Hepatocyte (in vitro differentiated cells): ENCODE measurements around the gene FRMPD4. TPM values are rescaled to one million over a fixed set of nuclear protein-coding genes. Genes with fewer than 3 reads are reported as not detected.

Experiments
- DNase-seq: peaks from one replicate; pipeline ENCODE4 v3.0.0-alpha.2; 2016; ENCODE audit warnings: low spot score
- H2AFZ ChIP-seq: fragments of 200-600 bp; sonication (generic); 2 replicates; pipeline ENCODE4 v1.6.0; 2016; ENCODE audit warnings: antibody characterized with exemption, mild to moderate bottlenecking
- H3K27ac ChIP-seq: fragments of 200-600 bp; sonication (generic); 2 replicates; pipeline ENCODE4 v1.5.1; 2016; ENCODE audit warnings: mild to moderate bottlenecking
- H3K27me3 ChIP-seq: fragments of 200-600 bp; sonication (generic); 2 replicates; pipeline ENCODE4 v1.6.1; 2016
- H3K36me3 ChIP-seq: fragments of 200-600 bp; sonication (generic); replicated peaks from 2 replicates; pipeline ENCODE4 v1.5.1; 2016; ENCODE audit warnings: low read depth; ENCODE audit not compliant: insufficient read depth
- H3K4me1 ChIP-seq: fragments of 200-600 bp; sonication (generic); 2 replicates; pipeline ENCODE4 v1.5.1; 2016; ENCODE audit warnings: mild to moderate bottlenecking, moderate library complexity; ENCODE audit not compliant: insufficient read depth
- H3K4me2 ChIP-seq: fragments of 200-600 bp; sonication (generic); 2 replicates; pipeline ENCODE4 v1.6.0; 2016
- H3K4me3 ChIP-seq: fragments of 200-600 bp; sonication (generic); 2 replicates; pipeline ENCODE4 v1.5.1; 2016; ENCODE audit warnings: mild to moderate bottlenecking
- H3K79me2 ChIP-seq: fragments of 200-600 bp; sonication (generic); 2 replicates; pipeline ENCODE4 v1.6.0; 2017; ENCODE audit warnings: mild to moderate bottlenecking
- H3K9me2 ChIP-seq: fragments of 200-600 bp; sonication (generic); replicated peaks from 2 replicates; pipeline ENCODE4 v1.6.0; 2017; ENCODE audit warnings: mild to moderate bottlenecking; ENCODE audit not compliant: insufficient read depth
- H3K9me3 ChIP-seq: fragments of 200-600 bp; sonication (generic); 2 replicates; pipeline ENCODE4 v1.5.1; 2016; ENCODE audit warnings: low read depth, mild to moderate bottlenecking
- H4K20me1 ChIP-seq: fragments of 200-600 bp; sonication (generic); 2 replicates; pipeline ENCODE4 v1.6.0; 2016; ENCODE audit warnings: mild to moderate bottlenecking; ENCODE audit not compliant: insufficient read depth, poor library complexity, severe bottlenecking
- EZH2 ChIP-seq: fragments of 200-600 bp; sonication (generic); IDR thresholded peaks from 2 replicates; pipeline ENCODE4 v1.6.1; 2016; ENCODE audit warnings: antibody characterized with exemption, mild to moderate bottlenecking, borderline replicate concordance
- EZH2phosphoT487 ChIP-seq: fragments of 200-600 bp; sonication (generic); IDR thresholded peaks from one replicate; pipeline ENCODE4 v1.6.1; 2018; ENCODE audit warnings: antibody characterized with exemption, mild to moderate bottlenecking, low read depth, moderate library complexity; ENCODE audit not compliant: unreplicated experiment, severe bottlenecking
- WGBS: methylation state at CpG from one replicate; pipeline ENCODE4 v1.1.6; 2016; ENCODE audit warnings: low lambda C conversion rate; ENCODE audit errors: missing lambda C conversion rate; 5-methylcytosine and 5-hydroxymethylcytosine counted together
- polyA plus RNA-seq: library from polyadenylated mRNA; unstranded; fragments of >200 nt; fragmentation: Nextera tagmentation; extraction: Ambion mirVana; gene quantifications from 2 replicates; pipeline ENCODE4 v1.2.1, GENCODE V29; 2016
- total RNA-seq: library from RNA; depleted of rRNA; stranded (reverse); fragments of >200 nt; gene quantifications from 2 replicates; pipeline ENCODE4 v1.2.3, GENCODE V29; 2014
- TF ChIP-seq, protein P1 (sequence below): fragments of 200-600 bp; sonication (generic); IDR thresholded peaks from 2 replicates; pipeline ENCODE4 v1.5.1; 2016; ENCODE audit warnings: antibody characterized with exemption, mild to moderate bottlenecking; ENCODE audit not compliant: poor library complexity

FRMPD4 gene
- total and polyA plus RNA-seq, 2 experiments from 2014 or later: 0.23 TPM; not detected in 1

DNA sequence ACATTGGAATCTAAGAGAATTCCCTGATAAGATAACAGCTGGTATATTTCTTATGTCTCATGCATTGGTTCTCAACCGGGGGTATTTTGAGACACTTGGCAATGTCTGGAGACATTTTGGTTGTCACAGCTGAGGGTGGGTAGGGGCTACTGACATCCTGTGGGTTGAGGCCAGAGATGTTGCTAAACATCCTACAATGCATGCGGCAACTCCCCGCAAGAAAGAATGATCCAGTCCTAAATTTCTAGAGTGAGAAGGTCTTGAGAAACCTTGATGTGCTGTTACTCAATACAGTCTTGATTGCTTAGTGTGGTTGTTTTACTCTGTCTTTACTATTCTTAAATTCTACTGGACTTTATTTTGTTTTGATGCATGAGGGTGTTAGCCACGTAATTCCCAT, 287.2 kb downstream of the FRMPD4 start:
- Histone ChIP-seq H3K4me1 (no peaks in the 10 kb centered on the region), H3K36me3 (no peaks in the 10 kb centered on the region), H4K20me1 (no peaks in the 10 kb centered on the region), H3K4me3 (no peak overlapping the region), H3K79me2 (no peaks in the 10 kb centered on the region), H3K4me2 (no peak overlapping the region), H3K9me3 (no peaks in the 10 kb centered on the region), H3K9me2 (no peaks in the 10 kb centered on the region), H2AFZ (no peak overlapping the region), H3K27ac (no peak overlapping the region), H3K27me3 (no peaks in the 10 kb centered on the region)
- no peak for TF ChIP-seq EZH2phosphoT487
- TF ChIP-seq, protein P1, sequence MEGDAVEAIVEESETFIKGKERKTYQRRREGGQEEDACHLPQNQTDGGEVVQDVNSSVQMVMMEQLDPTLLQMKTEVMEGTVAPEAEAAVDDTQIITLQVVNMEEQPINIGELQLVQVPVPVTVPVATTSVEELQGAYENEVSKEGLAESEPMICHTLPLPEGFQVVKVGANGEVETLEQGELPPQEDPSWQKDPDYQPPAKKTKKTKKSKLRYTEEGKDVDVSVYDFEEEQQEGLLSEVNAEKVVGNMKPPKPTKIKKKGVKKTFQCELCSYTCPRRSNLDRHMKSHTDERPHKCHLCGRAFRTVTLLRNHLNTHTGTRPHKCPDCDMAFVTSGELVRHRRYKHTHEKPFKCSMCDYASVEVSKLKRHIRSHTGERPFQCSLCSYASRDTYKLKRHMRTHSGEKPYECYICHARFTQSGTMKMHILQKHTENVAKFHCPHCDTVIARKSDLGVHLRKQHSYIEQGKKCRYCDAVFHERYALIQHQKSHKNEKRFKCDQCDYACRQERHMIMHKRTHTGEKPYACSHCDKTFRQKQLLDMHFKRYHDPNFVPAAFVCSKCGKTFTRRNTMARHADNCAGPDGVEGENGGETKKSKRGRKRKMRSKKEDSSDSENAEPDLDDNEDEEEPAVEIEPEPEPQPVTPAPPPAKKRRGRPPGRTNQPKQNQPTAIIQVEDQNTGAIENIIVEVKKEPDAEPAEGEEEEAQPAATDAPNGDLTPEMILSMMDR: no peak
- no peak for TF ChIP-seq EZH2
- no peak for DNase-seq
- 76% methylated on average over 4 of the region's 4 CpGs for WGBS

DNA sequence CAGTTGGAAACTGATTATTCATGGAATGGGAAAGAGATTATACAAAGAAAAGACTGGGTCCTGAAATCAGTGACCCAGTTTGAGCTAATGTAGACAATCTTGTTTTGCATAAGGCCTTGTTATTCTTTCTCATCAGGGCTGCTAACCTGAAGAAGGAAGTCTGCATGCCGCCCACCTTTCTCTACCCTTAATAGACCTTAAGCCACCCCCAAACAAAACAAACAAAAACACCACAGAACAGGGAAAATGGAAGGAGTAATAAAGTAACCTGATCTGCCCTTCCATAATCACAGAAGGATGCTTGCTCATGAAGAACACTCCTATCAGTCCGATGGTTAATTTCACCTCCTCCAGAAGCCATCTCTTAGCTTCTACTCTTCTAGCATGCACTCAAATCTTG, 288.1 kb downstream of the FRMPD4 start:
- no peak overlapping the region for H3K4me3 ChIP-seq
- WGBS: 85% methylated on average over 2 of the region's 2 CpGs
- TF ChIP-seq, protein P1: no peak
- TF ChIP-seq EZH2phosphoT487 (no peak), EZH2 (no peak)

DNA sequence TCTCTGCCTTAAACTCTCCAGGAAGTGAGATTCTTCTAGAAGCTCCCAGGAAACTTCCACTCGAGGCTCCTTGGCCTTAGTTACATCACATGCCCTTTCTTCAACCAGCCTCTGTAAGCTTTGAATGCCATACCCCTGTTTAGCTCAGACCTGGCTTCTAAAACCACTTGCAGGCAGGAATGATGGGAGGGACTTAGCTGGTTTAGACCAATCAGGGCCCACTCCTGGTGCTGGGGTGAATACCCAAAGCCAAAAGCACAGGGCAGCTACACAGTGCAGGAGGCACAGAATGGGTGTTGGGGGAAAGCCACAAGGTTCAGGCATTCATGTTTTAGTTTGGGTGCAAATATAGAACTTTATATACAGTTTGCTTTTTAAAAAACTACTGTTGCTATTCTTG, 296.2 kb downstream of the FRMPD4 start:
- H3K27me3 ChIP-seq: no peaks in the 10 kb centered on the region
- no peaks in the 10 kb centered on the region for H3K36me3 ChIP-seq
- DNase-seq: no peak
- no peak overlapping the region for H3K4me2 ChIP-seq
- no peak overlapping the region for H2AFZ ChIP-seq
- H4K20me1 ChIP-seq: no peaks in the 10 kb centered on the region
- no peak overlapping the region for H3K4me3 ChIP-seq
- H3K9me3 ChIP-seq: no peaks in the 10 kb centered on the region
- no peaks in the 10 kb centered on the region for H3K79me2 ChIP-seq
- H3K9me2 ChIP-seq: no peaks in the 10 kb centered on the region
- TF ChIP-seq, protein P1: no peak
- TF ChIP-seq EZH2phosphoT487 (no peak), EZH2 (no peak)
- H3K4me1 ChIP-seq: no peaks in the 10 kb centered on the region
- WGBS: 42% methylated on average over 1 of the region's 1 CpG
- no peak overlapping the region for H3K27ac ChIP-seq

More for the DNA sequence above, 288.1 kb downstream of the FRMPD4 start:
- H3K27me3 ChIP-seq: no peaks in the 10 kb centered on the region
- no peaks in the 10 kb centered on the region for H3K36me3 ChIP-seq
- no peak for DNase-seq
- H3K79me2 ChIP-seq: no peaks in the 10 kb centered on the region
- no peak overlapping the region for H2AFZ ChIP-seq
- H3K9me2 ChIP-seq: no peaks in the 10 kb centered on the region
- no peaks in the 10 kb centered on the region for H3K9me3 ChIP-seq
- H3K4me2 ChIP-seq: no peak overlapping the region
- no peaks in the 10 kb centered on the region for H4K20me1 ChIP-seq
- H3K27ac ChIP-seq: no peak overlapping the region
- H3K4me1 ChIP-seq: no peaks in the 10 kb centered on the region

DNA sequence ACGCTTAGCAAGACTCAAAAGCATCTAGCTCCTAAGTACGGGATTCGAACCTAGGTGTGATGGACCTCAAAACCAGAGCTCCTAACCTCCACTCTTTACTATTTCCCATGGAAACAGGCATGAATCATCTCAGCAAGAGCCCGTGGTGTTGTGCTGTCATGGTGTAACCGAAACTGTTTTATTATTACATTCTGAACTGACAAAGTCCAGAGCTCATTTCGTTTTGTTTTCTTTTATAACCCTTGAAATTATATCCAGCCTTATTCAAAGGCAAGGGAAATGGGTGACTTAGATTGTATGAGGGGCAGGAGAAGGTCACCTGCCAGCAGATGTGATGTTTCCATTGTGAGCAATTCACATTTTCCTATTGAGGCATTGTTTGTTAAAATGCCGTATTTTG, 301.1 kb downstream of the FRMPD4 start:
- WGBS: 72% methylated on average over 7 of the region's 7 CpGs
- Histone ChIP-seq H3K9me3 (no peaks in the 10 kb centered on the region), H3K27me3 (no peaks in the 10 kb centered on the region), H3K4me2 (no peak overlapping the region), H3K27ac (no peak overlapping the region), H3K36me3 (no peaks in the 10 kb centered on the region), H3K79me2 (no peaks in the 10 kb centered on the region), H3K4me3 (no peak overlapping the region), H3K4me1 (no peaks in the 10 kb centered on the region), H4K20me1 (no peaks in the 10 kb centered on the region), H3K9me2 (no peaks in the 10 kb centered on the region), H2AFZ (no peak overlapping the region)
- TF ChIP-seq EZH2 (no peak), EZH2phosphoT487 (no peak)
- TF ChIP-seq, protein P1: no peak
- DNase-seq: no peak
